HG03521 (cell line): ENCODE results near the gene DIS3L2.
"Not testable (repeated sequence)": the region's sequence is repeated elsewhere in the genome, so short reads cannot be mapped to it uniquely, and the experiment has no call there.

Source experiments
- ATAC-seq: cut with Tn5 transposase; IDR thresholded peaks from one replicate; pipeline ENCODE4 v1.9.1; 2021; ENCODE audit warnings: mild to moderate bottlenecking, moderate library complexity; ENCODE audit not compliant: unreplicated experiment

The DIS3L2 gene

DNA sequence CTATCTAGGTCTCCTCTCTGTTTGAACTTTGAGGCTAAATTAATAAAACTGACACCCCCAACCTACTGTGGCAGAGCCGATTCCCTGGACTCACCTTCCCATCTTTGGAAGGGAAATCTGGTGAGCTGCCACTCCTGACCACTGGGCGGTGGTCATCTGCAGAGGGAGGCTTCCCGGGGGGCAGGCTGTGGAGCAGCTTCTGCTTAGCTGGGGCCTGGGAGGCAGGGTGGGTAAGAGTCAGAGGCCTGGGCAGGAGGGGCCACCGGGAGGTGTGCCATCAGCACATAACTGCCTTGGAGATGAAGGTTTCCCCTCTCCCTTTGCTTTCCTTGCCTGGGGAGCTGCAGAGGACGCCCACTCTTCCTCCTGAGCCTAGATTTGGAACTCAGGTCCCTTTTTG, 33.0 kb upstream of the DIS3L2 start:
- ATAC-seq = no peak

DNA sequence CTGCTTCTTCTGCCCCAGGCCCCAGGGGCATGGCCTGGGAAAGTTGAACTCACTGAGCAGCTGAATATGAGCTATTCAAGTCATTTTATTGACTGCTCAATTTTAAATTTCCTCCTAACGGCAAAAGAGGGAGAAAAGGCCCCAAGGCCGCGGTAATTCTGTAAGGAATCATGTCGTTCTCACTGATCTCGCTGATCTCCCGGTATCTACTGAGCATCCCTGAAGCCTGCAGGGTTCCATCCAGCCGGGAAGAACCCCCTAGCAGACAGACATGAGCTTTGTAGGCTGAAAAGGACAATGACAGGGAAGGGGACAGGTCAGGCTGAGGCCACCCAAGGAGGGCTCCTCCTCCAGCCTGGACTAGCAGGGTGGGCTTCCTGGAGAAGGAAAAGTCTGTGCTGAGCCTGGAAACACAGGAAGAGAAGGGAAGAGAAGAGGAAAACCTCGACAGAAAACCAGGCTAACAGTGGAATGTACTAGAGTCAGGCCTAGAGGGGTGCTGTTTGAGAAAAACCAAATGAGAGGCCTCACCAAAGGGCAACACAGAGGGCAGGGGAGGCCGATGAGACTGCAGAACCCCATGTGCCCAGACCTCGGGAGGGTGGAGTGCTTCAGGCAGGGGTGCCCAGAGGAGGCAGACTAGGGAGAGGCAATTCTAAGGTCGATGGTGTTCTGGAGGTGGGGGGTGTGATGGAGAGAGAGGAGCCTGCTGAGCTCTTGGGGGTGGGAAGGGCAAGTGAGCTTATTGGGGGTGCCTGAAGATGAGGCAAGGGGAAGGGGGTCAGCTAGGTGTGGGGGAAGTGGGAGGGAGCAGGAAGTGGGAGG, 32.4 kb upstream of the DIS3L2 start:
- ATAC-seq = no peak

DNA sequence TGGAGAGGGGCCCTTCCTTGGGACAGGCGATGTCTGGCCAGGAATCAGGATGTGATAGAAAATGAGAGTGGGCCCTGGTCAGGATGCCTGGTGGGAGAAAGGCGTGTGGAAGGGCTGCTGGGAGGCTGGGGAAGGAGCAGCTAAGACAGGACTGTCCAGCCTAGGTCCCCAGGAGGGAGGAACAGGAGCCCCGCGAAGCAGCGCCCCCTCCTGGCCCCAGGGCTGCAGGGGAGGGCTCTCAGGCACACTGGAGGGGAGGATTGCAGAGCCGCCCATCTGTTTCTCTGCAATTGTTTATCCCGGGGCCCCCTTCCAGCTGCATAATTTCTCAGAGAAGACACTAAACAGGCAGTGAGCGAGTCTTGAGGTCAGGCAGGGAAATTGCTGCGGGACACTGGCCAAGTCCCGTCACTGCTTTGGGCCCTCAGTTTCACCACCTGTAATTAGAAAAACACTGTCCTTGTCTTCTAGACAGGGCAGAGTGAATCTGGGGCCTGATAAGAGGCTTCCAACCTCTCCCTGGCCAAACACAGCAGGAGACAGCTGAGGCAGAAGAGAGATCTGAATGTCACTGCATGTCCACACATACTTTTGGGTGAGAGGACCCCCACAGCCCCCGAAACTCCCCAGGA, 31.4 kb upstream of the DIS3L2 start:
- ATAC-seq = no peak

DNA sequence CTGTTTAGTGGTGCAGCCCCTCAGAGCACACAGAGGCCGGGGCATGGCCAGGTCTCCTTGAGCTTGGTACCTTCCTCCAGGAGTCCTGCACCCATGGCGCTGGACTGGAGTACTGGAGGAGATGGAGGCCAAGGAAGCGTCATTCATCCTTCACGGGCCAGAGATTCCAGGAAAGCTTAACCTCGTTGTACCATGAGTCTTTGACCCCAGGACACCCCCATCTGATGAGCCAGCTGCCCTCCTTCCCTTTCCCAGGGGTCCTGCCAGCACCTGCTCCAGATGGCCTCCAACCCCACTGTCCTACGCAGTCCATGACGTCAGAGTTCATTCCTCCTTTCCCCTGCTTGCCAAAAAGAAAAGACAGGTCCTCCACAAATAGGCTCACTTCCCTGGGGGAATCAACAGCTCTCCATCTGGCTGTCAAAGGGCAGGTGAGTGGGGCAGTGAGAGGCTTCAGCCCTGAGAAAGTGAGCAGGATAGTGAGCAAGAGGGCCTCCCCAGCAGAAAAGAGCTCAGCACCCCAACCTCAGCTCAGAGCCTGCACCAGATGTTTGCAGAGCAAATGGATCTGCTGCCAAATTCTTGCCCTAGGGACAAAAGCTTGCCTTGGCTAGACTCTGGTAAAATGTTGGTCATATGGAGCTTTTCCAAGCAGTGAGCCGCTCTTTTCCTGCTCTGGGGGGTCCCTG, 30.8 kb upstream of the DIS3L2 start:
- no peak for ATAC-seq

DNA sequence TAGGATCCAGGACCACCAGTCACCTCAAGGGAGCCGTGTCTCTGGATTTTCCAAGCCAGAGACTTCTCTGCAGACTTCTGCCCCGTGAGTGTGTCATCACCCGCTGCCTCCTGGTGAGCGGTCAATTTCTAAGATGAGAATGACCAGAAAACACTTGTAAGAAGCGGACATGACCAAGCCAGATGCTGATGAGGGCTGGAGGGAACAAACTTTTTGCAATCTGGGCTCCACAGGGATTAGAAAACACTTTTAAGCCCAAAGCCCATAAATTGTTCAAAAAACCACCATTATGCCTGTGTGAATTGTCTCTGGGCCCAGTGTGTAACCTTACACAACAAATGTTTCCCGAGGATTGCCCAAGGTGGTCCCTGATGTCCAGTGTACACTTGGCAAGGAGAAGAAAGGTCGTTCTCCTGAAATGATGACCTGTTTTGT, 30.0 kb upstream of the DIS3L2 start:
- ATAC-seq = no peak

DNA sequence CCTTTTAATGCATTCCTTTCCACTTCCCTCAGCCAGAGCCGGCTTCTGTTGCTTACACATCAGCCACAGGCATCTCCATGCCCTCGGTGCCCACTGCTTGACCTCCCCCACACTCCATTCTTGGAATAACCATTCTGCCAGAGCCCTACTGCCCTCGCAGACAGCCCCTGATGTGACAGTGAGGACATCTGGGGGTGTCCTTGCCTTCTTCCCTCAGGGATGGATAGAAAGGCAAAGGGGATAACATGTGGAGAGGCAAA, 28.9 kb upstream of the DIS3L2 start:
- no peak for ATAC-seq

DNA sequence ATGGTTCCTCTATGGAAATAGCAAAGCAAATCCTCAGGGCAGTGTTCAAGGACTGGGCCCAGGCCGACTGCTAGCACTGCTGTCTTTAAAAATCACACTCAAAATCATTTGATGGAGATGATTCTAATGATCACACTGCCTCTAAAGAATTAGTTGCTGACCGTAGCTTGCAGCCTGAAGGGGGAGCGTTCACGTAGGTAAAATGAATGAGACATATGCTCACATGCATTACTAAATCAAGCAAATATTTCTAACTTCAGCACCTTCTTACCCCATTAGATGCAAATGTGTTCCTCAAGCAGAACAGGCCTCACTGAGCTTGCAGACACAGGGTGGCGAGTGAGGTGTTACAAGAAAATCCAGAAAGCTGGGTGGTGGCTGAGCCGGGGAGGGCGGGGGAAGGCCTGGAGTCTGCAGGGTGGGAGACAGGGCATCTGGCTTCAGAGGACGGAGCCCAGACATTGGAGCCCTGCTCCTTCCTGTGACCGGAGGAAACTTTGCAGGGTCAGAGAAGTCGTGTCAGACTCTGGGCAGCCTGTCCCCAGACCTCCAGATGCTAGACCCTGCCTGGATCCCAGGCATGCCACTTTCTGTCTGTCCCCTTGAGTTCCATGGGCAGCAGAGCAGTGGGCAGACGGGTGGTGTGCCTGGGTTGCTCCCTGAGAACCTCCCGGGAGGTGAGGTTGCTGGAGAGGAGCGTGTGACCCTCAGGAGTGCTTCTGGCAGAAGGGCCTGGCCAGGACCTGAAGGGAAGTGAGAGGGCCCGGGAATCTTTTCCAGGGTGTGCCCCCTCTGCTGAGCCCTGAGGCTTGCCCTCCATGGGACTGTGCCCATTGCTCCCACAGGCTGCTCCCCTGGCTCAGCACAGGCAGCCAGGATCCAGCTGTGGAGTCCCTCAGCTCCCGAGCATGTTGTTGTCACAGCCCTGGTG, 28.3 kb upstream of the DIS3L2 start:
- no peak for ATAC-seq

DNA sequence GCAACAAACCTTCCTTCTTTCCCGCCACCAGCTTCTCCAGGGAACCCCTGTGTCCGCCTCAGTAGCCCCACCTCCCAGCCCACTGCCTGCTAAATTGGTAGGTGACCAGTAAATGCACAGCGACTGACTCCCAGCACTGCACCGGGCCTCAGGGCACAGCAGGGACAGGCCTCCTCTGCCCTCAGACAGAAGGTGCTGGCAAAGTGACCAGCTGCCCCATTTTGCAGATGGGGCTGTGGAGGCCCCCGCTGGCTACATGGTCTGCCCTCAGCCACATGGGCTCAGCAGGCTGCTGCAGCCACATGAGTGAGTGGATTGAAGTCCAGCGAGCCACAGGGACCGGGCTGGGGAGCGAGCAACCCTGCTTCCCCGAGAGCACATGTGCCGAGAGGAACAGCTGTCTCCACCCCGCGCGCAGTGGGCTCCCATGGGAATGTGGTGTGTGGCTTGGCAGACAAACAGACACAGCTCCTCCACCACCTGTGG, 27.6 kb upstream of the DIS3L2 start:
- no peak for ATAC-seq

DNA sequence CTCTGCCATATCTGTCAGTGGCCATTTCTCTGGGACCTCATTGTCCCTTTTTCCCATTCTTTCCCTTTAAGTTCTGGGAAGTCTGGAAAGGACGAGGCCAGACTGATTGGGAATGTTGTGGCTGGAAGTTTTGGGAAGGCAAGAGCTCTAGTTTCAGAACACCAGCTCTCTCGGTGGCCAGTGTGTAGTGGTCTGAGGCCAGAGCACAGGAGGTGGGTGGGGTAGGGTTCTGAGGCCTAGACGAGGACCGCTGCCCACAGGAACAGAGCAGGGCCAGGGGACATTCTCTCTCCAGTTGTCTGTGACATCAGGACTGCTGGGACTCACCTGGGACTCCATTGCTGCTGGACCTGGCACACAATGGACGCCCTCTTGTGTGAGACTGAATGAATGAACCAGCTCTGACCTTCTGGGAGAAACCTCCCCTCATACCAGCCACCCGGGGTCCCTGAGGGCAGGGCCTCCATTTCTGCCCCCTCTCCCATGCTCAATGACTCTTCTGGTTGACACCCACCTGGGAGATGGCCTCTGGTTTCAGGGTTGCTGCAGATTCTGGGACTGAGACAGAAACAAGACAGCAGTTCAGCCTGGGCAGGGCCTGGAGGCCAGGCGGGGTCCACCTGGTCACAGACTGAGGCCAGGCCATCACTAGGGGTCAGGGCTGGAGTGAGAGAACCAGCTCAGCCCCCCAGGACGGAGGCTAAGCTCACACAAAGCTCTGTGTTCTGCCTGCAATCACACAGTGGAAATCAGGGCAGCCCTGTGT, 26.9 kb upstream of the DIS3L2 start:
- ATAC-seq = no peak

DNA sequence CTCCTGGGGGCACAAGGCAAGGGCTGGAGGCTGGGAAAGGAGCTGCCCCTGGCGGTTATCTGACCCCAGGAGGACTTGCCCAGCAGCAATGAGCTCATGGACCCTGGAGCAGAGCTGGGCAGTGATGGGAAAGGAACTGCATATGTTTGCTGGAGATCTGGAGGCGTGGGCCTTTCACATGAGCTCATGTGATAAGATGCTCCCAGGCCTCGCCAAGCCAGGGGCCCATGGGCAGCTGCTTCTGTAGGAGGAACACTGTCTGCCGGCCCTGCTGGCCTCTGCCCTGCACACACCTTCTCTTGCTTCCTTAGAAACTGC, 26.3 kb upstream of the DIS3L2 start:
- no peak for ATAC-seq

DNA sequence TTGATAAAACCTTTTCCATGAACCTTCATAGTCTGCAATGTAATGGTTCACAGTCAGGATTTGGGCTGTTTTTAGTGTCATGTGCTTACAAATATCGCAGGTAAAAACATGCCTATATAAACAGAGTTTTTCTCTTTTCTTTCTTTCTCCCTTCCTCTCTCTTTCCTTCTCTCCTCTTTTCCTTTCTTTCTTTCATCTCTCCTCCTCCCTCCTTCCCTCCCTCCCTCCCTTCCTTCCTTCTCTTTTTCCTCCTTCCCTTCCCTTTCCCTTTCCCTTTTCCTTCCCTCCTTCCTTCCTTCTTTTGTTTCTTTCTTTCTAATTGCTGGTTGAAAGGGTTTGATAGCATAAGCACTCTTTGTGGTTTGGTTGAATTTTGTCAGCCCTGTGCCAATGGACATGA, 25.7 kb upstream of the DIS3L2 start:
- ATAC-seq = no peak

DNA sequence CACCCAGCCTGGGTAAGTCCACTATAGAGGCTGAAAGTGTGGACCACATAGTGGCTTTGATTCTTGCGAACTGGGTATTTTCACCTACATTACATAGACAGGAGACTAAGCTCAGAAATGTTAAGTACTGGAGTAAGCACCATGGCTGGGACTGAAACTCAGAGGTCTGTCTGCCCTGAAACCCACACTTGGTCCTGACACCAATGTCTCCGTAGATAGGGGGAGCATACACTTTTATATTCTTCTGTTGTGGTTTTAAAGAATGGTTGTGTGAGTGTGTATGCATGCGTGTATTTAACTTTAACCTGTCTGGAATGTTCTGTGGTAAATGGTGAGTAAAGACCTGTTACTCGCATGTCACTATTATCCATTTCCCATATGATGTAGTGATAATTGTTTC, 25.0 kb upstream of the DIS3L2 start:
- no peak for ATAC-seq

DNA sequence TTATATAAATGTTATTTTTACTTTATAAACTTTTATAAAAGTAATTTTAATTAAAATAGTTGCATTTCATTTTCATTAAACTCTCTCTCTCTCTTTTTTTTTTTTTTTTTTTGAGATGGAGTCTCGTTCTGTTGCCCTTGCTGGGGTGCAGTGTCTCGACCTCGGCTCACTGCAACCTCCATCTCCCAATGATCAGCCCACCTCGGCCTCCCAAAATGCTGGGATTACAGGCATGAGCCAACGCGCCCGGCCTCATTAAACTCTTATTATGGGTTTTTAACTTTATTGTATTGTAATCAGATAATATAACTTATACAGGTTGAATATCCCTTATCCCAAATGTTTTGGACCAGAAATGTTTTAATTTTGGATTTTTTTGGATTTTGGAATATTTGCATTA, 24.5 kb upstream of the DIS3L2 start:
- no peak for ATAC-seq

DNA sequence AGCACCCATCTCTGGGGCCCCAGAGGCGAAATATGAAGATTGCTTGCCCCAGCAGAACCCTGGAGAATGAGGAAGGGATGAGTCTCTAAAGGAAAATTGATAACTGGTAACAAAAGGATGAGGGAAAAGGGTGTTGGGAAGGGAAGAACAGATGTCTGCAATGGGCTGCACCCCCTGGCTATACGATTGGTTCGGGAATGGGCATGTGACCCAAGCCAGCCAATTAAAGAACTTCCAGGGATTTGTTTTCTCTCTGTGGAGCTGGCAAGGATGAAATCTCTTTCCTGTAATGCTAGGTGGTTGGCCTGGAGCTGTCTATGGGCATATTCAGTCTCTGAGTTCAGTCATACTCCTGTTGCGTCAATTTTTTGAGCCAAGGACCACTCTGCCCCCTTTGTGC, 22.5 kb upstream of the DIS3L2 start:
- ATAC-seq = no peak

DNA sequence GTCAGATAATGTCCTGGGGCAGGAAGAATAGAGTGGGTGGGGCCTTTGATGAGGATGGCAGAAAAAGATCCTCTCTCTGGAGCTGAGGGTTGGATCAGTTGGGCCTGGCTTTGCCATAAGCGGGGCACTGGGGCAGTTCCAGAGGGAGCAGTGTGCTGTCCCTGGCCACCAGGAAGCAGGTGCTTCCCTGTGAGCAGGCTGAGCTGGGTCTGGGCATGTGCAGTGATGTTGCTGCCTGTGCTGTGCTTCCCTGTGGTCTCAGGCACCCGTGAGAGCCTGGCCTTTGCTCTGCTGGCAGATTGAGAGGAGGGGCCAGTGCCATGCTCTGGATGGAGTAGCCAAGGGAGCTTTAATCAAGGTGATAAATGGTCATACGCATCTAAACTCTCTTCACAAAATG, 20.7 kb upstream of the DIS3L2 start:
- ATAC-seq = no peak

DNA sequence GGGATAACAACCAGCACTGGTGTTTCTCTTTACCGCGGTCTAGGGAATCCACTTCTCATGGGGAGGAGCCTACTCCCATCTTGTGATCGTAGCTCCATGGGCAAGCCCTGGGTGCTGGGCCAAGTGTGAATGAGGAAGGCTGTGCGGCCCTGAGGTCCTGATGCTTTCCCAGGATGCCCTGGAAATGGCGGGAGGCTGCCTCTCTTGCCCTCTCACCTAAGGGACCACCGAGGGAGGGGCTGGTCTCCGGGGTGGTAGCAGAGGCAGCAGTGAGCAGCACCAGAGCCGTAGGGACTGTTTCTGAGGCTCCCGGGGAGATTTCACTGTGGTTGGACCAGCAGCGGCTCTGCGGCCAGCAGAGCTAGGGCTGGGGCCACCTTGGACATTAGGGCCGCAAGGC, 19.8 kb upstream of the DIS3L2 start:
- no peak for ATAC-seq

DNA sequence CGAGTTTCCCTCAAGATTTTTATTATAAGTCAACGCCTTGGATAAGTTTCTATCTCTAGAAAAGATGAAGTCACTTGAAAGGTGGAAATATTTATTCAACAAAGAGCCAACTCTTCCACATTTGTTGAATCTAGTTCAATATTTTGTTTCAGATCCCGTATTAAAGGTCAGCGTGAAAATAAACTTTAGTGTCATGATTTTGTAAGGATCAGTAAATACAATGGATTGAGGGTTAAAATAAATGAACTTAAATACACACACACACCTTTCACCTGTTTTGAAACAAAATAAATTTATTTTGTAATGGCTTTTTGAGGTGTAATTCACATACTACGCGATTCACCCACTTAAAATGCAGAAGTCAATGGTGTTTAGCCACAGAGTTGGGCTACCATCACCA, 19.3 kb upstream of the DIS3L2 start:
- no peak for ATAC-seq

DNA sequence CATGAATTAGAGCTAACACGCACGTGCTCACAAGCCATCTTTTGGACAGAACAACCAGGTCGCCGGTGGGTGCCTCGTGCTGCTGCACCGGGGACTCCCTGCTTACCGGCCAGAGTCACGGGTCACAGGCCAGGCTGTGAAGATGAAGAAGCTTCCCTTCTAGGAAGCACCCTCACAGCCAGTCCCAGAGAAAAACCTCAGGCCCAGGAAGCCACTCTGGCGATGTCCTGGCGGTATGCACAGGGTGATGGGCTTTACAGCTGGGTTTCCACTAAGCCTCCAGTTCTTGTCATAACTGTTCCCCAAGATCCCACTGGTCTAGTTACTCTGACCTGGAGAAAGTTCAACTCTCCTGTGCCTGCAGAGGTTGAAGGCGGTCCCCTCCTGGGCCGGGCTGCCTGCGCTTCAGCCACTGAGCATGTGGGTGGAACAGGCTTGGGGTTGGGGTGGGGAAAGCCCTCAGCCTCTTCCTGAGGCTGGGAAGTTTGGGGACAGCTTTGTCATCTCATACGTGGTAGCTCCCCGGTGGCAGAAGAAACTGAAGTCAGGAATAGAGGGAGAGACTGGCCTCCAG, 15.2 kb upstream of the DIS3L2 start:
- ATAC-seq = no peak

DNA sequence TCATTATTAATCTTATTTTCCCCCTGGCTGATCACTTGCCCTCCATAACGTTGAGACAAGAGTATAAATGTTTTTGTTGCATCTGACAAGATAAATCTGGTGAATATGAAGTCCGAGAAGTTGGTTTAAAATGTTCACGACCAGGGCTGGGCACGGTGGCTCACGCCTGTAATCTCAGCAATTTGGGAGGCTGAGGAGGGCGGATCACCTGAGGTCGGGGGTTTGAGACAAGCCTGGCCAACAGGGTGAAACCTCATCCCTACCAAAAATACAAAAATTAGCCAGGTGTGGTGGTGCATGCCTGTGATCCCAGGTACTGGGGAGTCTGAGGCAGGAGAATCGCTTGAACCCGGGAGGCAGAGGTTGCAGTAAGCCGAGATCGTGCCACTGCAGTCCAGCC, 14.4 kb upstream of the DIS3L2 start:
- ATAC-seq = not testable (repeated sequence)

DNA sequence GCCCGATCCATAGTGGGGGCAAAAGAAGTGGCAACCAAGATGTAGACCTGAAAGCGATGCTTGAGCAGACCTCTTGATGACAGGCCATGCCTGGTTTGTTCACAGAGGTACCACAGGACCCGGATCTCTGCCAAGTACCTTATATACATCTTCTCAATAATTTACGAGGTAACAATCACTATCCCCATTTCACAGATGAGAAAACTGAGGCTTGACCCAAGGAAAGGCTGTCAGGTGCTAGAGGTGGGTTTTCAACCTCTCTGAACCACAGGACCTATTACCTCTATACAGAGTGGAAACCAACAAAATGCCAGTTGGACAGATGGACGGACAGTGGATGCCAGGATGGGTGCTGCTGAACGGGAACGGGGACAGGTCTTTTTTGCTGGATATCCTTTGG, 13.8 kb upstream of the DIS3L2 start:
- no peak for ATAC-seq
